Panc1 (cell line): Measurements from ENCODE around the gene CHRNA1. TPM values are rescaled to one million over a fixed set of nuclear protein-coding genes. Genes with fewer than 3 reads are reported as not detected.

ENCODE experiments used
- ATAC-seq: fragments of 200-7000 bp; cut with Tn5 transposase; 2 replicates; pipeline ENCODE4 v1.9.1; 2020; ENCODE audit warnings: mild to moderate bottlenecking, moderate library complexity
- BruUV-seq: library from RNA; stranded (reverse); fragments of 400-500 nt; replicated peaks from 2 replicates; lab custom pipeline; 2021; lab: Mats Ljungman, UMichigan
- CTCF ChIA-PET: fragments of 300-600 bp; sonication (Branson Sonifier 250); formaldehyde crosslinking; loops from one replicate; lab custom pipeline; 2022; ENCODE audit warnings: antibody characterized with exemption; lab: Charles Lee
- POLR2A ChIA-PET: fragments of 300-600 bp; sonication (Branson Sonifier 250); formaldehyde crosslinking; loops from one replicate; lab custom pipeline; 2022; ENCODE audit warnings: antibody characterized with exemption; lab: Charles Lee
- DNase-seq: peaks from one replicate; pipeline ENCODE4 v3.0.0-alpha.2; 2010; ENCODE audit warnings: low read depth, low spot score
- H3K27ac ChIP-seq: 2 replicates; pipeline ENCODE4 v1.5.1; 2011; ENCODE audit warnings: mild to moderate bottlenecking, low read length, inconsistent platforms
- H3K27me3 ChIP-seq: fragments of 200-500 bp; sonication (Bioruptor generic); 2 replicates; pipeline ENCODE4 v1.6.0; 2014; ENCODE audit warnings: low read length, inconsistent platforms; ENCODE audit not compliant: control insufficient read depth, insufficient read depth
- H3K36me3 ChIP-seq: fragments of 200-500 bp; sonication (Bioruptor generic); 2 replicates; pipeline ENCODE4 v1.5.1; 2014; ENCODE audit warnings: inconsistent platforms, mild to moderate bottlenecking, low read length, moderate library complexity; ENCODE audit not compliant: control insufficient read depth, insufficient read depth
- H3K4me1 ChIP-seq: 2 replicates; pipeline ENCODE4 v1.5.1; 2011; ENCODE audit warnings: inconsistent platforms, mild to moderate bottlenecking, low read length, moderate library complexity; ENCODE audit not compliant: control insufficient read depth, insufficient read depth
- H3K4me3 ChIP-seq, 2 experiments: 2 replicates each; pipeline ENCODE4 v1.5.1; 2011 to 2012; ENCODE audit warnings: low read depth in 2 of 2, low read length in 2 of 2, mild to moderate bottlenecking in 2 of 2, inconsistent platforms in 1 of 2, moderate library complexity in 1 of 2
- H3K9me3 ChIP-seq: fragments of 200-500 bp; sonication (Bioruptor generic); 2 replicates; pipeline ENCODE4 v1.5.1; 2014; ENCODE audit warnings: low read depth, mild to moderate bottlenecking, inconsistent platforms, low read length, moderate library complexity; ENCODE audit not compliant: control insufficient read depth, insufficient read depth
- CTCF ChIP-seq: fragments of 450-650 bp; IDR thresholded peaks from 2 replicates; pipeline ENCODE4 v1.5.1; 2017; ENCODE audit warnings: mild to moderate bottlenecking
- POLR2AphosphoS5 ChIP-seq: IDR thresholded peaks from 2 replicates; pipeline ENCODE4 v1.6.1; 2012; ENCODE audit warnings: mild to moderate bottlenecking, low read depth, low read length, moderate library complexity
- REST ChIP-seq, 2 experiments: IDR thresholded peaks; 2 replicates each; pipeline ENCODE4 v1.6.1; 2011 to 2012; ENCODE audit warnings: low read depth in 2 of 2, control low read depth in 1 of 2, low read length in 1 of 2, mild to moderate bottlenecking in 1 of 2, moderate library complexity in 1 of 2; ENCODE audit not compliant: insufficient read depth in 1 of 2
- SIN3A ChIP-seq: IDR thresholded peaks from 2 replicates; pipeline ENCODE4 v1.6.1; 2012; ENCODE audit warnings: low read depth, mild to moderate bottlenecking, low read length, moderate library complexity, borderline replicate concordance; ENCODE audit not compliant: insufficient read depth
- TCF7L2 ChIP-seq: IDR thresholded peaks from 2 replicates; pipeline ENCODE4 v1.6.1; 2011; ENCODE audit warnings: mild to moderate bottlenecking, low read depth, low read length, inconsistent platforms
- in situ Hi-C: cut with HindIII; loops from 2 replicates; pipeline ENCODE4 v1.10.0; 2016; ENCODE audit warnings: low sequenced_read_pairs, low pct_unique_long_range_greater_than_20kb
- intact Hi-C: fragments of 100-400 bp; cut with micrococcal nuclease; formaldehyde crosslinking; loops from one replicate; pipeline ENCODE4 v1.10.0; 2022; ENCODE audit not compliant: unreplicated experiment
- total RNA-seq: library from RNA; stranded (reverse); gene quantifications from one replicate; pipeline ENCODE4 v1.2.1, GENCODE V29; 2021; ENCODE audit not compliant: unreplicated experiment

The CHRNA1 gene
- total RNA-seq, 1 experiment from 2014 or later = not detected

- BruUV-seq = no TSS peak
- CTCF ChIA-PET = no interaction called here
These were observed 2.0 kb upstream of the CHRNA1 start for GRCh38 chr2:174766271-174766670.

GRCh38 chr2:174765576-174765975 is 1.3 kb upstream of the CHRNA1 start:
- no peak for DNase-seq
- ATAC-seq = no peak
- Histone ChIP-seq H3K27me3 (no peaks in the 10 kb centered on the region), H3K4me3 (no peak overlapping the region), H3K36me3 (no peaks in the 10 kb centered on the region), H3K9me3 (no peaks in the 10 kb centered on the region), H3K4me1 (no peaks in the 10 kb centered on the region), H3K27ac (no peak overlapping the region)
- no TSS peak for BruUV-seq
- intact Hi-C loops (no loop called here), in situ Hi-C loops (no loop called here)
- no peak for TF ChIP-seq POLR2AphosphoS5
- TF ChIP-seq CTCF = no peak
- TF ChIP-seq SIN3A = no peak
- TF ChIP-seq REST (IDR thresholded peaks at IDR 0.05; ENCODE audit: insufficient read depth in 1 of 2, low read depth in 2 of 2, low read length in 1 of 2) = no peak
- ChIA-PET POLR2A (no interaction called here), CTCF (no interaction called here)

More at GRCh38 chr2:174766271-174766670, 2.0 kb upstream of the CHRNA1 start:
- DNase-seq (no peak), ATAC-seq (no peak)
- no peaks in the 10 kb centered on the region for H3K36me3 ChIP-seq
- POLR2A ChIA-PET = interaction anchor here (0.6 kb wide), 1 partner anchor 284 kb away, joined by 3 read pairs; no protein-coding TSS in a partner anchor
- no peak overlapping the region for H3K4me3 ChIP-seq
- TF ChIP-seq SIN3A (no peak), CTCF (no peak), TCF7L2 (no peak)
- no peaks in the 10 kb centered on the region for H3K9me3 ChIP-seq
- H3K4me1 ChIP-seq = no peaks in the 10 kb centered on the region
- no peaks in the 10 kb centered on the region for H3K27me3 ChIP-seq
- in situ Hi-C loops = no loop called here
- H3K27ac ChIP-seq = no peak overlapping the region
- intact Hi-C loops = no loop called here
